Measurements from ENCODE around the gene PGGT1B.

PGGT1B gene

DNA sequence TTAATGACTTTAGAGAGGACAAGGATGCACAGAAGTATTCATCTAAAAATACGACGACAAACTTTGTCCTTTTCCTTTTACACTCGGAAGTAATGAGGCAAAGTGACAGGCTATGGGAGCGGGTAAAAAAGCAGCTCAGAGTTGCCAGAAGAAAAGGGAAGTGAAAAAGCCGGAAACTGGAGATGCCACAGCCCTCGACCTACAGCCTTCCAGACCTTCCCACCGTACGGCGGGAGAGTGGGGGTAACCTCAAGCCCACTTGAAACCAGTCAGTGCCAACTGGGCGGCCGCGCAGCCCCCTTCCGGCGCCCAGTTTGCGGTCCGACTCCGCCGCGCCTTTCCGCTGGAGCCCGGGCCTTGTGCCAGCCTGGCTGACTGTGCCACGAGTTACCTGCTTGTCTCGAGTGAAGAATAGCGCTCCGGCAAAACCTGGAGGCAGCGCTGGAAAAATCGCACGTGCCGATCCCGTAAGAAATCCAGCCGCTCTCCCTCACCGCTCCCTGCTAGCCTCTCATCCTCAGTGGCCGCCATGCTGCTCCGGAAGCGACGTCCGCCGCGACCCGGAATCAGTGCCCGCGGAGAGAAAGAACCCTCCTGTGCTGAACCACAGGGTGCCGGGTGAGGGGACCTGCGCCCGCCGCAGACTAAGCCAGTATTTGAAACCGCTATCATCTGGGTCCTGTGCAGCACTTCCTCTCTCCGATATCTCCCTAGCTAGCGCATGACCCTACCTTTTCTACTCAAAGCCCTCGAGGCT is at the start of gene PGGT1B:
Gene PGGT1B, minus strand, starts transcription at position 557 of the 757 bp plus-strand sequence. Its CDS starts 26 bp downstream, at position 531.
- DNase-seq = peak; percentile 33

DNA sequence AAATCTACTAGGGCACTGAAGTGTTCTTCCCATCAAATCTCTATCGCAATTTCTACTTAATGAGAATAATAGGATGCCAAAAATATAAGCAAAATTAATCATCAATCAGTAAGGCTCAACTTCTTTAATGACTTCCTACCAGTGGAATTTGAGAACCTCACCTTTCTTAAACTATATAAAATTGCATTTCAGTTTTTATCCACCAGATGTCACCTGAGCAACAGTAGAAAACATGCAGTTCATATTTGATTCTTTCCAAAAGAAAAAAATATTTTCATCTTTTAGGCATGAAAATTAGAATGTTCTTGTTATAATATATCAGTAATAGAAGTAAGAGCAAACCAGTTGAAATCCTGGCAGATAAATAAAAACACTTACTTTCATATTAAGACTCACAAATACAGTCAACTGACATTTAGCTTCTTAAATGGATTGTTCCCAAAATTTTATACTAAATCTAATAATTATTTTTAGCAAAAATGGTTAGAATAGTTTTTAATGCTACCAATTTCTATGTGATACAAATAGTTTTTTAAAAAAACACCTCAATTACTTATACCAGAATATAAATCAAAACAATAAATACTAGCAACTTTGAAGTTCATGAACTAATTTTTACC is 47.2 kb upstream of the PGGT1B start:
- peak; percentile 27 for DNase-seq

DNA sequence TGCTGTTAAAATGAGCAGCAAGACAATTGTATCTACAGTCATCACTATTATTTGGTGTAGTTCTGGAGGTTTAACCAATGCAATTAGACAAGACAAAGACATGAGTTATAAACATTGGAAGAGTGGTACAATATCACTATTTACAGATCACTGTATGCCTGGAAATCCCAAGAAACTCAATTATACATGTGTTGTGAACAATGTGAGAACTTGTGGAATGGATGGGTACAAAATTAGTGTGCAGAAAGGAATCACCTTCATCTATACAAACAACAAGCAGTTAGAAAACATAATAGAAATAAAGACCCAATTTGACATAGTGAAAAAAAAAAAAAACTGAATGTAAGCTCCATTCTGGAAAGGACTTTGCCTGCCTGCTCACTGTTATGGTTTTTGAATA is 46.1 kb upstream of the PGGT1B start:
- no peak for DNase-seq

DNA sequence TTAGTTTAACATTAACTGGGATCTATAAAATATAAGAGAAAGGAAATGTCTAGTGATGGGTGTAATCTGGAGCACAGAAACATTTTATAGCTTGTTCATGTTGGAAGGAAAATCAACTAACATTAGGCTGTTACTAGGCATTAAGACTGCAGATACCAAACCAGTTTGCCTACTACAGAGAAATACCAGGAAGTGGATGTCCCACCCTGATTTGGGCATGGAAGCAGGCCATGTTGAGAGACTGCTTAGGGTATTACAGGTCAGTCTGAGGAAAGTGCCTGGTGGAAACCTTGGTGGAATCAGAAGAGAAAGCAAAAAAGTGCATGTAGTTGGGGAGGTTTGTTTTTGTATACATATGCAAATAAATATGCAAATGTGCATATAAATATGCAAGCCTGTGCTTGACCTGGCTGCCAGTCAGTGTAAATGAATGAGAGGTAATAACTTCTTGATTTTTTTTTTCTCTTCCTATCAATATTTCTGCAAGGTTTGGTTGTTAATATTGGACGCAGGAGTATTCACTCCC is 43.4 kb upstream of the PGGT1B start:
- DNase-seq = peak; percentile 34

DNA sequence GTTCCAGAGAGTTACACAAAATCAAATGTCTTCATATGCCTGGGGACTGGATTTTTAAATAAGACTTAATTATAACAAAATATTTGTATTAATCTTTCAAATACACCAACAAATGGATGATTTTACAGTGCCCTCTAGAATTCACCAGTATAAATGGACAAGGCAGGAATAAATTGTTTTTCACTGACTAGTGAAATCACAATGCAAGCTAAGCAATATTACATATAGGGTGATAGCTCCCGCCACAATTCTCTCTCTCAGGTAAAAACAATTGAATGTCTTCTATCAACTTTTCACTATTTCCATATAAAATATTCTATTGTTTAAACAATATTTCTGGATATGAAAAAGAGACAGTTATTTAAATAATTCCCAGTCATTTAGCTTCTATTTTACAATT is 41.8 kb upstream of the PGGT1B start:
- DNase-seq = no peak

DNA sequence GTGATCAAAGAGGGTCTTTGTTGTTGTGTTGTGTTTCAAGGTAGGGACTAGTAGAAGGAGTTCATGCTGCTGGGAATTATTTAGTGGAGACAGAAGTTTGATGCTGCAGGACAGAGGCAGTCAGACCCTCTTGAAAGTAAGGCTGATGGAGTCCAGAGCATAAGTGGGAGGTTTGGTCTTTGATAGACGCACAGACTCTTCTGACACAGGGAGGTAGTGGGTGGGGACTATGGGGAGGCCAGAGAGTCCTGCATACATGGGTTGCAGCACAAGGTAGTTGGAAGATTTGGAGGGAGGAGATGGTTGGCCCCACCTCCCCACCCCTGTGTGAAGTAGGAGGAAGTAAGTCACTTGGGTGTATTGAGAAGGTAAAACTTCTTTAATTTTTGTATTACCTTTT is 36.1 kb upstream of the PGGT1B start:
- no peak for DNase-seq

DNA sequence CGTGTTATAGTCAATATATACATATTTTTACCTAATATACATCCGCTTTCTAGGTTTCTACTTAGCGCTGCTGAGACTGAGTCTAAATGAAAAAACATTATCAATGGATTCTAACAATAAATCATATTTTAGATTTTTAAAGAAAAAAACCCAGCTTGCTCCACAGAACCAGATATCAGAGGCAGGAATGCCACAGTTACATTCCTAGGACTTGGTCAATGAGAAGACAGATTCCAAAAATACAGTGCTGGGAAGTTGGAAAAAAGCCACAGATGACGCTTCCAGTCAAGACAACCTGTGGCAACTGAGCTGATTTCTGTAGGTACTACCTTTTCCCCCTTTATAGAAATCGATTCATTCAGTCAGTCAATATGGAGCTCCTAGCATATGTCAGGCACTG is 34.4 kb upstream of the PGGT1B start:
- no peak for DNase-seq

DNA sequence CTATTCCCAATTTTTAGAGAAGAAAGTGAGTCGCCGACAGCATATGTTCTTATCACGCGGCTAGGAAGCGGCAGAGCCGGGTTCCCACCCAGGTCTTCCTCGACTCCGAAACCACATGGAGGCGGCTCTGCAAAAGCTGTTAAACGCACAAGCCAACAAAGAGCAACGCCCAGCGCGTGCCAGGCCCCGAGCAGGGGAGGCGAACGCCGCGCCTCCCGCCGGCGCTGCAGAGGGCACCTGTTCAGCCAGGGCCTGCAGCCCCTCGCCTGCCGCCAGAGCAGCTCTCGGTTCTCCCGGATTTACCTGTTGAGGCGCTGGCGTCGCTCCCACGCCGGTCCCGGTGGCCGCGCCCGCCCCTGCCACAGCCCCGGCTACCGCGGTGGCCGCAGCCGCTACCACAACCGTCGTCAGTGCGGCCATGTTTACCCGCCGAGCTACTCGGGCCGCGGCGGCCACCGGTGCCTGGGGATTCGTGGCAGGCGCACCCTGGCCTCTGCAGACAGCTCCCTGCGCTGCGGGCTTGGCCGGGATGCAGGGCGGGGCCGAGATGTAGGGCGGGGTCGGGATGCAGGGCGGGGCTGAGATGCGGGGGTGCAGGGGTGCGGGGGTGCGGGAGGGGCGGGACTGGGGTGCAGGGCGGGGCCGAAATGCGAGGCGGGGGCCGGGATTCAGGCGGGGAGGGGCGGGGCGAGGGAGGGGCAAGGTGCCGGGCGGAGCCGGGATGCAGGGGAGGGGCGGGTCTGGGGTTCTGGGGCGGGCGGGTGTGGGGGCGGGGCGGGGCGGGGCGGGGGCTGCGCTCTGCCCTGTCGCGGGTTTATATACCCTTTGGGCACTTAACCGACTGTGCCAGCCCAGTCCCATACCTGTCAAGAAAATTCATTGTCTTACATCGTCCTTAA is 33.7 kb upstream of the PGGT1B start, which contains the start of gene CCDC112:
Gene CCDC112, minus strand, starts transcription at position 531 of the 899 bp plus-strand sequence. Its CDS starts 111 bp downstream, at position 420.
- peak; percentile 50 for DNase-seq

DNA sequence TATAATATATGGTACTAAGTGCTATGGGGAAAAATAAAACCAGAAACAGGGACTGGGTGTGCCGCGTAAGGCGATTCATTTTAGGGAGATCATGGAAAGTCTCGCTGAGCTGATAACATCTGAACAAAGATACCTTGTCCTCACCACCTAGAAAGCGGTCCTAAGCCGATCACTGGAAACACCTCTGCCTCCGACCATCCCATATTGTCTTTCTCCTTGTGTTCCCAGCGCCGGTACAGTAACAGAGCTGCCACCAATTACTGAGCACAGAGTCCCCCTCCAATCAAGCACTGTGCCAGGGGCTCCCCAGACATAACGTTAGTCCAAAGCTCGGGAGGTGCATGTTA is 33.1 kb upstream of the PGGT1B start:
- DNase-seq = peak; percentile 50

DNA sequence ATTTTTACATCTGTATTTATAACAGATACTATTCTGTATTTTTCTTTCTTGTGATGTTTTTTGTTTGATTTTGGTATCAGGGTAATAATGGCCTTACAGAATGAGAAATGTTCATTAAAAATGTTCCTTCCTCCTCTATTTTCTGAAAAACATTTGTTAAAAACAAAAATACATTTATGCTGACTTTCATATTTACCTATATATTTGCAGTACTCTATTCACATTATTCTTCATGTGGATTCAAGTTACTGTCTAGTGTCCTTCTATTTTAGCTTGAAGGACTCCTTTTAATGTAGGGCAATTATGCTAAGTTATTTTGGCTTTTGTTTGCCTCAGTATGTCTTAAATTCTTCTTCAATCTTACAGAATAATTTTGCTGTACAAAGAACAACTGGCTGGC is 28.7 kb upstream of the PGGT1B start:
- no peak for DNase-seq

DNA sequence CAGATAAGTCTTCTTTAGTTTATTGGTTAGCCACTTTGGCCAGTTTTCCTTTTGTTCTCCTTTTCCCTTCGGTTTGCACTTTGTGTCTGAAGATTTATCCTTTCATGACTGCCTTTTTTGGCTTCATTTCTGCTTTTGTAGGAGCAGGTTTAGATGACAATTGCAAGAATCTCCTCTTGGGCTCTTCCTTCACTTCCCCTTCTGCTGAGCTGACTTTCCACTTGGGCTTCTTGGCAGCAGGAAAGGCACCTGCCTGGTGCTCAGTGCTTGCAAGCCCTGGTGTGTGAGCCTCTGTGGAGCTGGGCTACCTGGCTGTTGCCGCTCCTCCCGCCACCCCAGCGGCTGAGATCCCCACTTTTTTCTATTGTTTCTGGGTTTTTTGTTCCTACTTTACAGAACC is 26.4 kb upstream of the PGGT1B start:
- DNase-seq = no peak

DNA sequence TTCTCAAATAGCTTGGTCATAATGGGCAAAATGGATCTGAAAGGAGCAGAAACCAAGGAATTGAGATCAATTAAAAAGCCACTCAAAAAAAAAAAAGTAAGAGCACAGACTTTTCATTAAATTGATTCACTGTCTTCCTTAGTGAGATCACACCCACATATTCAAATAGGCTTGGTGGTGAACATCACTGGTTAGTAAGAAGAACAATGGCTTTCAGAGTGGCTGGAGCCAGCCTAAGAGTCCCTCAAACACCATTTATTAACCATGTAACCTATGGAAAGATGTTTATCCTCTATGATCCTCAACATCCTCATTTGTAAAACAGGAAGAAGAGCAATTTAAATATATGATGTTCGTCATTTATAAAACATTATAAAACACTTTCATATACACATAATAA is 21.3 kb upstream of the PGGT1B start:
- no peak for DNase-seq

DNA sequence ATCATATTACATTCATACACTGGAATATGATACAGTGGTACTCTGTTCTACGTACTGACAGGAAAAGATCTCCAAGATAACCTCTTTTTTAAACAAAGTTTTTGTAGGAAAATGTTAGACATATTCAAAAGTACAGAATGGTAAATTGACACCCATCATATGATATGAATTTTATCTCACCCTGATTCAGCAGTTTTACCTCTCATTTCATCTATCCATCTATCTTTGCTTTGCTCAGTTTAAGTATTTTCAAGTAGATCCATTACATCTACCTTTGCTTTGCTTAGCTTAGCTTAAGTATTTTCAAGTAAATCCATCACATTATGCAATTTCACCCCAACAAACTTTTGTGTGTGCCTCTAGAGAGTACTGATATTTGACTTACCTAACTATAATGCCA is 19.5 kb upstream of the PGGT1B start:
- DNase-seq = no peak

DNA sequence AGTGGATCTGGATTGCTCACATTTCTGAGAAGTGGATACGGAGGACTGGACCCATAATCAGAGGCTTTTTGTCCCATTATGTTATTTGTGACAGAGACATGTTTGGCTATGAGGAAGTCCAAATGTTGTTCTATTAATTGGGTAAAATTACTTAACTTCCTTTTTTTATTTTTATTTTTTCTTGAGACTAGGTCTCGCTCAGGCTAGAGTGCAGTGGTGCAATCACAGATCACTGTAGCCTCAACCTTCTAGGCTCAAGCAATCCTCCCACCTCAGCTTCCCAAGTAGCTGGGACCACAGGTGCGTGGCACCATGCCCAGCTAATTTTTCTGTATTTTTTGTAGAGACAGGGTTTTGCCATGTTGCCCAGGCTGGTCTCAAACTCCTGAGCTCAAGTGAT is 11.9 kb upstream of the PGGT1B start:
- no peak for DNase-seq

DNA sequence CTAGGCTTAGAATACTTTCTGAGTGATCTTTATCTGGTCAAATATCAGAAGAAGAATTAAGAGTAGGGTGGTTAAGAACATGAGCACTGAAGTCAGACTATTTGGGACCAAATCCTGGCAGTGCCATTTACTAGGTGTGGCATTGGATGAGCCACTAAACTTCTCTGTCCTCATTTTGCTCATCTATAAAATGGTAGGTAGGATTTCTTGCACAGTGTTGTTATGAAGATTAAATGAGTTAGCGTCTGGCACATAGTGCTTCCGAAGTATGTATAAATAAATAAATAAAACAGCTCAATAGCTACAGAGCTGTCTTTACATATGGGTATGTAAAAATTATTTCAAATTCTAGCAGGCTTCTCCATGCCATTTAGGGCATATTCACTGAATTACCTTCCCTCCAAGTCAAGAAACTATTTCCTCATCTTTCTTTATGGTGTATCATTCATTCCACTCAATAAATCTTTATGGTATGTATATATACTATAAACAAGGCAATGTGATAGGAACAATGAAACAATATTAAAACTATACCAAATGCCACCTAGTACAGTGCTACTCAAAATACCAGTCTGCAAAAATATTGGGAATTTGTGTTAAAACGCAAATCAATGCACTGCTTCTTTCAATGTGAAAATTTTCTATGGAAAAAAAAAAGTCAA is 9.8 kb upstream of the PGGT1B start:
- no peak for DNase-seq

DNA sequence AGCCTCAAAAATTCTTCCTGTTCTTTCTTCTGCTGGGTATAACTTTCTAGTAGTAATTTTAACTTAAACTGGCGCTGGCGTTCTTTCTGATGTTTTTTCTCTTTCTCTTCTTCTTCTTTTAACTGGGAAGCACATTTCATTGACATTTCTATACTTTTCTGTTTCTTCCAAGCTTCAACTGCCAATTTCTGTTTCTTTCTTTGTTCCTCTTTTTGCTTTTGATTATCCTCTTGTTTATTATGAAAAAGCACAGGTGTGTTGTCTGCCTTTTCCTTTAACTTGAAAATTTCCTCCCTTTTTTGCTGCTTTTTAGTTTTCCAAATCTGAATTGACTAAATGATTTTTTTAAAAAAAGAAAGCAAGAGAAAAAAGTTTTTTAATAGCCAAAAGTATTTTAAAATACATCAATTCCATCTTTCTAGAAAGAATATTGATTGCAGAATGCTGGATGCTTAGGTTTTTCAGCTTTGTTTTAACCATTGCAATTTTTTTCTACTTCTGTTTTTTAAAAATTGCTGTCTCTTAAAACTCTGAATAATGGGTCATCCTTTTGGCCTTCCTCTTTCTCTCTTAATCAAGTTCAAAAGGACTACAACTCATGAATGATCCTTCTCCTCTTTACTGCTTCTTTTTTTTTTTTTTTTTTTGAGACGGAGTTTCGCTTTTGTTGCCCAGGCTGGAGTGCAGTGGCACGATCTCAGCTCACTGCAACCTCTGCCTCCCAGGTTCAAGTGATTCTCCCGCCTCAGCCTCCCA is 8.8 kb upstream of the PGGT1B start:
- no peak for DNase-seq

DNA sequence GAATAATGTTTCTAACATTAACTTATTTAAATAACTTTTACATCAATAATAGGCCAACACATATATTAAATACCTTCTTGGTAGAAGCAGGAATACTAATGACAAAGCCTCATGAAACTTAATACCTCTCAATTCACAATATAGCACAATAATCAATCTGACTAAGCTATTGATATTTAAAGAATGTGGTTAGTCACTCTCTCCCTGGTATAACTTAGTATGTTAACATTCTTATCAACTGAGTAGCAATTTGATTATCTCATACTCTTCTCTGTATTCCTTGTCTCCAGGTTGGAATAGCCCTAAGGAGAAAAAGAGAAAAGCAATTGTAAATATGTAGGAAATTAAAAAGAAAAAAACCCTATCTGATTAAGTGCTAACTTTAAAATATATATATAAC is 4.9 kb upstream of the PGGT1B start:
- DNase-seq = no peak

DNA sequence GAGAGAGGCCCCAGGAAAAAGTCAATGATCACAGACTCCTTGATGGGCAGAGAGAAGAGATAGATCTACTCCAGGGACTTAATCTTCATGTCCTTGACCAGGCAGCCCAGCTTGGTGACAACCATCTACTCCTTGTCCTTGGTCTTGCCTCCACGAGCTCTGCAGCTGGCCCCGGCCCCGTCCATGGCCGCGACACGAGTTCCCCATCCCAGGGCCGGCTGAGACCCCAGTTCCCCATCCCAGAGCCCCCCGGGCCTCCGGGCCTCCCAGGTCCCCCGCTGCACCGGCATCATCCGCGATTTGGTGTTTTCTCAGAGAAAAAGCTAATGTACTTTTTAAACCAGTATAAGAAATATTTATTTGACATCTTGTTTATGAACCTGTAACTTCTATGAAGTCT is 2.5 kb upstream of the PGGT1B start:
- DNase-seq = no peak

DNA sequence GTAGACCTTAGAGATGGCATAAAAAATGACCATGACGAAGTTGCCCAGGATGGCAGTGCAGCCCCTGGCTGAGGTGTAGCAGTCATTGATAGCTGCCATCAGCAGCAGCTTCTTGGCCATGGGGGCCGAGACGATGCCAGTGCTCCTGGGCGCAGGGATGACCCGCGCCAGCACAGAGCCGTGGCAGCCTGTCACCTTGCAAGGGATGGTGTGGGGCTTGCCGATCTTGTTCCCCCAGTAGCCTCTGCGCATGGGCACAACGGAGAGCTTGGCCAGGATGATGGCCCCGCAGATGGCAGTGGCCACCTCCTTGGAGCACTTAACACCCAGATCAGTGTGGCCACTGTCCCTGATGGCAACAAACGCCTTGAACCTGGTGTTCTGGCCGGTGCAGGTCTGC is 2.1 kb upstream of the PGGT1B start:
- DNase-seq = no peak

DNA sequence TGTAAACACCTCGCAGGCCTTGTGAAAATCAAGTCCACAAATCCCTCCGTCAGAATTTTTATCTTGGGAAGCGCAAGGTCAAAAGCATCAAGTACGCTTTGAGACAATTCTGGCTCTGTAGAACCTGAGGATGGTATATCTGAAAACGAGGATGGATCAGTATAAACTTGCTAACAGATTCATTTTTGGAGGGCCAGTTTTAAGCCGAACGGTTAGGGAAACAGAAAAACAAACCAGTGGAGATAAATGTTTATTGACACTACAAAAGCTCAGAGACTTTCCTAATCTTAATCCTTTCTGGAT is 352 bp upstream of the PGGT1B start:
- no peak for DNase-seq

DNA sequence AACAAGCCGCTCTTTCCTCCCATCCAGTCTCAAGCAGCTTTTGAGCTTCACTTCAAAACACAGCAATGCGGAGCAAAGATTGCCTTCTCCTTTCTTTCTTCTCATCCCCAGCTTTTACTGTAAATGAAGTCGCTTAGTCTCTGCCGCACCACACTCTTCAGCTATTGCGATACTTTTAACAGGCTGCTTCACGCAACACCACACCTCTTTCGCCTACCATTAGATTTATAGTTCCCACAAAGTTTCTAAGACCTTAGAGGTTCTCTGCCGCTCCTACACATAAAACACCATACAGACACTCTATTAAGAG is 711 bp downstream of the PGGT1B start:
- no peak for DNase-seq

DNA sequence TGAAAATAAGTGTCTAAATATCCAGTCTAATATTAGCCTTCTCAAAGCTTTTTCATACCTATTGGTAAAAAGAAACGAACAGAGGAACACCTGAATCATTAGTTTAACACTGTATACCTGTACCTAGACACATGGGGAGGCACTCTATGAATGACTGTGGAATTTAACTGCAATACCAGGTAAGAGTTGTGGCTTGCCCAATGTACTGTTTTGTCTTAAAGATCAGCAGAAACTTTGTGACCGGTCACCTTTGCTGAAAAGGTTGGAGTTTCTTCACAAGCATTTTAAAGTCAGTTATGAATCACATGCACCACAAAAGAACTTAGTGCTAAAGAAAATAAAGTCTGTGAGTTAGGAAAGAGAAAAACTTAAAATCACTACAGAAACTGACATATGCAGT is 2.4 kb downstream of the PGGT1B start:
- DNase-seq = no peak

DNA sequence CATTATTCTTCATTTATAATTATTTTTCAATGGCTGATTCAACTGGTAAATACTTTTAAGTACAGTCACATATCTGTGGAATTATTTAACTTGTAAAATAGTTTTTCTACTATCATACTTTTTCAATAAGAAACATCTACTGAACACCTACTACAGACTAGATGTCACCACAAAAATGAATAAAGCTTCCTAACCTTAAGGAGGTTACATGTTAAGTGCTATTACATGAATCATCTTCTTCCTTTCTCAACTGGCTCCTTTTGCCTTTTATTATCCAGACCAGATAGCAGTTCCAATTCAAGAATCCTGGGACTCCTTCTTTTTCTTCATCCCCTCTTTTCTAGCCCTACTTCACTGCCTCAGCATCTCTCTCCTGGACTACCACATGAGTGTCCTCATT is 4.7 kb downstream of the PGGT1B start:
- DNase-seq = no peak
